ENCODE measurements around the gene PLEKHG2. TPM values are rescaled to one million over a fixed set of nuclear protein-coding genes. Genes with fewer than 3 reads are reported as not detected.

Gene PLEKHG2
- 29.0 TPM for total RNA-seq (2021; ENCODE audit: unreplicated experiment)
- 10.6 and 14.6 TPM in 2 replicates for polyA plus RNA-seq (2012)
- Bru-seq, nascent RNA: percentile 54 among the genes with signal in this experiment
- percentile 76 among the genes with signal in this experiment for BruChase-seq, experiment 1, labeled RNA remaining after a 6-hour chase
- percentile 65 among the genes with signal in this experiment for BruChase-seq, experiment 2, labeled RNA remaining after a 2-hour chase
- long read RNA-seq, partial matches to known transcripts: 4 of 10 reads
- long read RNA-seq, other reads (novel, unspliced or antisense): 6 of 10 reads

DNA sequence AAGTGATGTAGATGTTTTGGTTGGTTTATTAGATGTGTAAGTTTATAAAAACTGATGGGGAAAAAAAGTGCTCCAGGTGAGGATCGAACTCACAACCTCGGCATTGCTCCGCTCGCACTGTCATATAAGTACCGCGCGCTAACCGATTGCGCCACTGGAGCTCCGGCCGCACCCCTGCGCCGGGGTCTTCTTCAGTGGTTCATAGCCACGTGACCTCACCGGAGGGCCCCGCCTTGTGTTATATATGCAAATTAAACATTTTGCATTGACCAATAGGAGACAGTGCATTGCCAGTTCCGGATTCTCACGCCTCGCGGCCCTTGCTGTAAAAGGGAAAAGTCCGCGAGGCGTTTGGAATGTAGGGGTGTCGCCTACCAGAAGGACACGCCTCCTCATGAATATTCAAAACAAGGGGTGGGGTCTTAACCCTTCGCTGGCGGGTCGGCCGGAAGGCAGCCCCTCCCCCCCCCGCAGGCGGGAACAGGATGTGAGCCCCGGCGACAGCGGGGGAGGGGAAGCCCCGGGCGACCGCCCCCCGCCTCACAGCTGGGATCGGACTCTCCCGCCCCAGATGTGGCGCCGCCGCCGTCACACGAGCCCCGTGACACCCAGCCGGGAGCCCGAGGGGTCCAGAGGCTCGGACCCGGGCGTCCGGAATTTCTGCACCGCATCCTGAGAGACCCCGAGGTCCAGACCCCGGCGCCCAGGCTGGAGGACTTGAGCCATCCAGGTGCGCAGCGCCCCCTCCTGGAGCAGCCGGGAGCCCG is at the start of gene PLEKHG2:
Gene PLEKHG2, plus strand, starts transcription at position 570 of the 767 bp plus-strand sequence. CDS start 1,418 bp downstream, outside the sequence.
- Histone ChIP-seq H3K9me2 (ENCODE audit: insufficient read depth) (no peaks in the 10 kb centered on the region), H3K27ac (ENCODE audit: low read depth, low read length) (peak within 1 kb of the TSS; percentile 100), H2AFZ (ENCODE audit: low read depth, low read length, poor library complexity, severe bottlenecking) (no peak within 1 kb of the TSS), H3K9ac (ENCODE audit: low read length) (peak within 1 kb of the TSS; percentile 97), H4K20me1 (ENCODE audit: insufficient read depth) (peaks cover 5% of the 10 kb centered on the region; the same call in 1 of the 2 replicates), H3K4me2 (ENCODE audit: low read length) (peak within 1 kb of the TSS; percentile 92), H3K4me1 (ENCODE audit: control insufficient read depth in 1 of 2, insufficient read depth in 2 of 2, low read length in 2 of 2) (peaks cover 33 to 65% of the 10 kb centered on the region in 2 experiments), H3K4me3 (replicated peaks in 1 of 2; ENCODE audit: low read depth in 1 of 2, low read length in 2 of 2) (peak within 1 kb of the TSS; percentile 90 to 98), H3K9me3 (ENCODE audit: control insufficient read depth in 1 of 2, insufficient read depth in 1 of 2, low read depth in 1 of 2, low read length in 2 of 2) (no peaks in the 10 kb centered on the region), H3K79me2 (ENCODE audit: insufficient read depth, low read length) (peaks cover 18% of the 10 kb centered on the region), H3K36me3 (ENCODE audit: control insufficient read depth in 1 of 2, insufficient read depth in 2 of 2, low read length in 2 of 2) (peaks cover 2 to 7% of the 10 kb centered on the region in 2 experiments; a peak in 1 of 4 replicates), H3K27me3 (ENCODE audit: insufficient read depth, low read length) (no peaks in the 10 kb centered on the region)
- peak; percentile 65 for ATAC-seq
- ChIA-PET RAD21 (ENCODE audit: low non-redundant PET in 1 of 2, low total read pairs in 2 of 2, uncharacterized antibody in 2 of 2, unreplicated experiment in 2 of 2) (interaction anchor here (0.5 to 1.9 kb wide), 4 partner anchors 10 to 86 kb away, joined by 3 to 21 read pairs (median 9); no protein-coding TSS in a partner anchor), CTCF (interaction anchor here (0.7 to 2.0 kb wide), 4 partner anchors 10 to 70 kb away, joined by 3 to 51 read pairs (median 4); partner anchors contain the start of genes MED29, PAF1 and SAMD4B), POLR2A (interaction anchor here (1.1 to 2.3 kb wide), 4 partner anchors 10 to 23 kb away, joined by 7 to 35 read pairs (median 10); partner anchors contain the start of genes MED29, PAF1 and RPS16)
- TF ChIP-seq YY1 (IDR thresholded peaks at IDR 0.05; ENCODE audit: extremely low read depth, insufficient replicate concordance, low read depth, low read length): no peak
- no peak for TF ChIP-seq JUND (IDR thresholded peaks at IDR 0.05)
- TF ChIP-seq ATF3 (IDR thresholded peaks at IDR 0.05): no peak
- no peak for TF ChIP-seq MAX (IDR thresholded peaks at IDR 0.05)
- TF ChIP-seq SIN3A (IDR thresholded peaks at IDR 0.05; ENCODE audit: low read depth): no peak
- TF ChIP-seq POLR2AphosphoS5 (IDR thresholded peaks at IDR 0.05; ENCODE audit: low read depth, low read length): peak; percentile 78
- TF ChIP-seq, protein P1, sequence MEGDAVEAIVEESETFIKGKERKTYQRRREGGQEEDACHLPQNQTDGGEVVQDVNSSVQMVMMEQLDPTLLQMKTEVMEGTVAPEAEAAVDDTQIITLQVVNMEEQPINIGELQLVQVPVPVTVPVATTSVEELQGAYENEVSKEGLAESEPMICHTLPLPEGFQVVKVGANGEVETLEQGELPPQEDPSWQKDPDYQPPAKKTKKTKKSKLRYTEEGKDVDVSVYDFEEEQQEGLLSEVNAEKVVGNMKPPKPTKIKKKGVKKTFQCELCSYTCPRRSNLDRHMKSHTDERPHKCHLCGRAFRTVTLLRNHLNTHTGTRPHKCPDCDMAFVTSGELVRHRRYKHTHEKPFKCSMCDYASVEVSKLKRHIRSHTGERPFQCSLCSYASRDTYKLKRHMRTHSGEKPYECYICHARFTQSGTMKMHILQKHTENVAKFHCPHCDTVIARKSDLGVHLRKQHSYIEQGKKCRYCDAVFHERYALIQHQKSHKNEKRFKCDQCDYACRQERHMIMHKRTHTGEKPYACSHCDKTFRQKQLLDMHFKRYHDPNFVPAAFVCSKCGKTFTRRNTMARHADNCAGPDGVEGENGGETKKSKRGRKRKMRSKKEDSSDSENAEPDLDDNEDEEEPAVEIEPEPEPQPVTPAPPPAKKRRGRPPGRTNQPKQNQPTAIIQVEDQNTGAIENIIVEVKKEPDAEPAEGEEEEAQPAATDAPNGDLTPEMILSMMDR (IDR thresholded peaks at IDR 0.05 in 2 of 3, conservative IDR thresholded peaks at IDR 0.05 in 1 of 3; ENCODE audit: borderline replicate concordance in 1 of 3, insufficient read depth in 1 of 3, low read depth in 2 of 3, low read length in 2 of 3): peak in 1 of 3 experiments; percentile 81; a peak in 3 of 6 replicates
- no peak for TF ChIP-seq EGR1 (IDR thresholded peaks at IDR 0.05; ENCODE audit: low read depth)
- TF ChIP-seq TCF7L2 (IDR thresholded peaks at IDR 0.05; ENCODE audit: borderline replicate concordance, extremely low read depth, insufficient read depth, insufficient read length): peak; percentile 46
- TF ChIP-seq FOSL1 (IDR thresholded peaks at IDR 0.05; ENCODE audit: low read depth): no peak
- TF ChIP-seq POLR2A (IDR thresholded peaks at IDR 0.05; ENCODE audit: borderline replicate concordance, extremely low read depth, insufficient read depth, insufficient read length): peak; percentile 9
- no peak for TF ChIP-seq REST (IDR thresholded peaks at IDR 0.05; ENCODE audit: low read depth)
- peak; percentile 98 for DNase-seq (ENCODE audit: low read depth, low spot score)
- intact Hi-C loops (cut with micrococcal nuclease): loop anchor here (1.0 to 5.0 kb wide), 5 partner anchors 21 to 290 kb away; partner anchors contain the start of genes MED29, PAF1 and SAMD4B
- no TSS peak for BruUV-seq (replicated peaks)
